Hepatocyte (in vitro differentiated cells): ENCODE data around the gene HBQ1. TPM values are rescaled to one million over a fixed set of nuclear protein-coding genes. Genes with fewer than 3 reads are reported as not detected.

Experiments
- DNase-seq: peaks from one replicate; pipeline ENCODE4 v3.0.0-alpha.2; 2016; ENCODE audit warnings: low spot score
- H2AFZ ChIP-seq: fragments of 200-600 bp; sonication (generic); 2 replicates; pipeline ENCODE4 v1.6.0; 2016; ENCODE audit warnings: antibody characterized with exemption, mild to moderate bottlenecking
- H3K27ac ChIP-seq: fragments of 200-600 bp; sonication (generic); 2 replicates; pipeline ENCODE4 v1.5.1; 2016; ENCODE audit warnings: mild to moderate bottlenecking
- H3K27me3 ChIP-seq: fragments of 200-600 bp; sonication (generic); 2 replicates; pipeline ENCODE4 v1.6.1; 2016
- H3K36me3 ChIP-seq: fragments of 200-600 bp; sonication (generic); replicated peaks from 2 replicates; pipeline ENCODE4 v1.5.1; 2016; ENCODE audit warnings: low read depth; ENCODE audit not compliant: insufficient read depth
- H3K4me1 ChIP-seq: fragments of 200-600 bp; sonication (generic); 2 replicates; pipeline ENCODE4 v1.5.1; 2016; ENCODE audit warnings: mild to moderate bottlenecking, moderate library complexity; ENCODE audit not compliant: insufficient read depth
- H3K4me2 ChIP-seq: fragments of 200-600 bp; sonication (generic); 2 replicates; pipeline ENCODE4 v1.6.0; 2016
- H3K4me3 ChIP-seq: fragments of 200-600 bp; sonication (generic); 2 replicates; pipeline ENCODE4 v1.5.1; 2016; ENCODE audit warnings: mild to moderate bottlenecking
- H3K79me2 ChIP-seq: fragments of 200-600 bp; sonication (generic); 2 replicates; pipeline ENCODE4 v1.6.0; 2017; ENCODE audit warnings: mild to moderate bottlenecking
- H3K9me2 ChIP-seq: fragments of 200-600 bp; sonication (generic); replicated peaks from 2 replicates; pipeline ENCODE4 v1.6.0; 2017; ENCODE audit warnings: mild to moderate bottlenecking; ENCODE audit not compliant: insufficient read depth
- H3K9me3 ChIP-seq: fragments of 200-600 bp; sonication (generic); 2 replicates; pipeline ENCODE4 v1.5.1; 2016; ENCODE audit warnings: low read depth, mild to moderate bottlenecking
- H4K20me1 ChIP-seq: fragments of 200-600 bp; sonication (generic); 2 replicates; pipeline ENCODE4 v1.6.0; 2016; ENCODE audit warnings: mild to moderate bottlenecking; ENCODE audit not compliant: insufficient read depth, poor library complexity, severe bottlenecking
- CTCF ChIP-seq: fragments of 200-600 bp; sonication (generic); IDR thresholded peaks from 2 replicates; pipeline ENCODE4 v1.5.1; 2016; ENCODE audit warnings: antibody characterized with exemption, mild to moderate bottlenecking; ENCODE audit not compliant: poor library complexity
- EZH2 ChIP-seq: fragments of 200-600 bp; sonication (generic); IDR thresholded peaks from 2 replicates; pipeline ENCODE4 v1.6.1; 2016; ENCODE audit warnings: antibody characterized with exemption, mild to moderate bottlenecking, borderline replicate concordance
- EZH2phosphoT487 ChIP-seq: fragments of 200-600 bp; sonication (generic); IDR thresholded peaks from one replicate; pipeline ENCODE4 v1.6.1; 2018; ENCODE audit warnings: antibody characterized with exemption, mild to moderate bottlenecking, low read depth, moderate library complexity; ENCODE audit not compliant: unreplicated experiment, severe bottlenecking
- WGBS: methylation state at CpG from one replicate; pipeline ENCODE4 v1.1.6; 2016; ENCODE audit warnings: low lambda C conversion rate; ENCODE audit errors: missing lambda C conversion rate; 5-methylcytosine and 5-hydroxymethylcytosine counted together
- polyA plus RNA-seq: library from polyadenylated mRNA; unstranded; fragments of >200 nt; fragmentation: Nextera tagmentation; extraction: Ambion mirVana; gene quantifications from 2 replicates; pipeline ENCODE4 v1.2.1, GENCODE V29; 2016
- total RNA-seq: library from RNA; depleted of rRNA; stranded (reverse); fragments of >200 nt; gene quantifications from 2 replicates; pipeline ENCODE4 v1.2.3, GENCODE V29; 2014

The HBQ1 gene
- total and polyA plus RNA-seq, 2 experiments from 2014 or later, result 0.30 TPM; not detected in 1

GRCh38 chr16:133716-134115 lies 46.5 kb upstream of the HBQ1 start:
- Histone ChIP-seq H3K27me3 (no peaks in the 10 kb centered on the region), H3K79me2 (peaks cover 48% of the 10 kb centered on the region), H3K9me3 (no peaks in the 10 kb centered on the region), H3K4me1 (no peaks in the 10 kb centered on the region), H3K4me2 (no peak overlapping the region), H4K20me1 (no peaks in the 10 kb centered on the region), H3K4me3 (no peak overlapping the region), H2AFZ (no peak overlapping the region), H3K9me2 (no peaks in the 10 kb centered on the region), H3K27ac (no peak overlapping the region), H3K36me3 (no peaks in the 10 kb centered on the region)
- no peak for TF ChIP-seq EZH2
- no peak for TF ChIP-seq EZH2phosphoT487
- no peak for TF ChIP-seq CTCF
- WGBS, result 99% methylated on average over 2 of the region's 2 CpGs
- no peak for DNase-seq

GRCh38 chr16:138049-138417 lies 42.2 kb upstream of the HBQ1 start:
- H4K20me1 ChIP-seq, result no peaks in the 10 kb centered on the region
- H3K9me3 ChIP-seq, result no peaks in the 10 kb centered on the region
- peak overlapping the region; percentile 96 for H3K4me2 ChIP-seq
- H3K36me3 ChIP-seq, result no peaks in the 10 kb centered on the region
- peak overlapping the region; percentile 96 for H3K27ac ChIP-seq
- no peaks in the 10 kb centered on the region for H3K4me1 ChIP-seq
- peaks cover 34% of the 10 kb centered on the region for H3K79me2 ChIP-seq
- peak overlapping the region; percentile 89 for H3K4me3 ChIP-seq
- no peaks in the 10 kb centered on the region for H3K27me3 ChIP-seq
- 1% methylated on average over 22 of the region's 30 CpGs for WGBS
- peak; percentile 32 for DNase-seq
- no peak for TF ChIP-seq EZH2phosphoT487
- TF ChIP-seq EZH2, result no peak
- no peak for TF ChIP-seq CTCF
- H2AFZ ChIP-seq, result peak overlapping the region; percentile 96
- H3K9me2 ChIP-seq, result no peaks in the 10 kb centered on the region

GRCh38 chr16:140175-140857 lies 39.9 kb upstream of the HBQ1 start:
- no peaks in the 10 kb centered on the region for H3K9me3 ChIP-seq
- no peaks in the 10 kb centered on the region for H3K27me3 ChIP-seq
- no peak for TF ChIP-seq EZH2
- no peak for TF ChIP-seq CTCF
- no peak for TF ChIP-seq EZH2phosphoT487
- H4K20me1 ChIP-seq, result no peaks in the 10 kb centered on the region
- H3K4me2 ChIP-seq, result no peak overlapping the region
- no peak overlapping the region for H3K27ac ChIP-seq
- H3K9me2 ChIP-seq, result no peaks in the 10 kb centered on the region
- H3K79me2 ChIP-seq, result peaks cover 24% of the 10 kb centered on the region
- 71% methylated on average over 10 of the region's 10 CpGs for WGBS
- H3K4me3 ChIP-seq, result no peak overlapping the region
- no peaks in the 10 kb centered on the region for H3K36me3 ChIP-seq
- no peak overlapping the region for H2AFZ ChIP-seq
- H3K4me1 ChIP-seq, result no peaks in the 10 kb centered on the region
- no peak for DNase-seq
